OCI-LY3 (cell line): Measurements from ENCODE around the gene PTPRD.

Source experiments
- EZH2phosphoT487 ChIP-seq: fragments of 200-600 bp; shearing (Covaris generic); IDR thresholded peaks from 2 replicates; pipeline ENCODE4 v1.6.1; 2018; ENCODE audit warnings: antibody characterized with exemption, mixed run types, low read depth
- TF ChIP-seq, protein P1 (sequence below): fragments of 200-600, 300-600 bp; sonication (generic); IDR thresholded peaks from 2 replicates; pipeline ENCODE4 v1.5.1; 2014; ENCODE audit warnings: antibody characterized with exemption, low read length, low read depth

DNA sequence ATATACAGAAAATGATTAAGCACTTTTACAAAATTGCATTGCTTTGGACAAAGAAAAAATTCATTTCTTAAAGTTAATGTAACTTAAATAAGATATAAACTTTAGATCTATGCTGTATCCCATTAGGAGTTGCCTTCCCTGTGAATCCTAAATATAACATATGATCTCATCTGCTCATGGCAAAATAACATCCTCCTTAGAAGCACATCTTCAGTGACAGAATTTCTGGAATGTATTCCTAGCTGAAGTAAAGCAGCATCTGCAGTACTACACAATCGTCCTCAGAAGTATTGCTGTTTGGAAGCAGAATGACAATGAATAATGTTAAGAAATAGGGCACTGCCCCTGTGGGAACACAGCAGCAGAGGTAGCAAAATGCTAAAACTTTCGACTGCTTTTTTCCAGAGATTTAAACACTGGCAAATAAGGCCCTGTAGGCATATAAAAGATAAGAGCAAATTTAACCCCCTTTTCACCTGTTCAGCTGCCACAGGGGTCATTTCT is 571.0 kb downstream of the PTPRD start:
- TF ChIP-seq, protein P1, sequence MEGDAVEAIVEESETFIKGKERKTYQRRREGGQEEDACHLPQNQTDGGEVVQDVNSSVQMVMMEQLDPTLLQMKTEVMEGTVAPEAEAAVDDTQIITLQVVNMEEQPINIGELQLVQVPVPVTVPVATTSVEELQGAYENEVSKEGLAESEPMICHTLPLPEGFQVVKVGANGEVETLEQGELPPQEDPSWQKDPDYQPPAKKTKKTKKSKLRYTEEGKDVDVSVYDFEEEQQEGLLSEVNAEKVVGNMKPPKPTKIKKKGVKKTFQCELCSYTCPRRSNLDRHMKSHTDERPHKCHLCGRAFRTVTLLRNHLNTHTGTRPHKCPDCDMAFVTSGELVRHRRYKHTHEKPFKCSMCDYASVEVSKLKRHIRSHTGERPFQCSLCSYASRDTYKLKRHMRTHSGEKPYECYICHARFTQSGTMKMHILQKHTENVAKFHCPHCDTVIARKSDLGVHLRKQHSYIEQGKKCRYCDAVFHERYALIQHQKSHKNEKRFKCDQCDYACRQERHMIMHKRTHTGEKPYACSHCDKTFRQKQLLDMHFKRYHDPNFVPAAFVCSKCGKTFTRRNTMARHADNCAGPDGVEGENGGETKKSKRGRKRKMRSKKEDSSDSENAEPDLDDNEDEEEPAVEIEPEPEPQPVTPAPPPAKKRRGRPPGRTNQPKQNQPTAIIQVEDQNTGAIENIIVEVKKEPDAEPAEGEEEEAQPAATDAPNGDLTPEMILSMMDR, result no peak
- no peak for TF ChIP-seq EZH2phosphoT487
